Lower leg skin (tissue), 4 donors: Measurements from ENCODE around the gene COL5A3. TPM values are rescaled to one million over a fixed set of nuclear protein-coding genes. Genes with fewer than 3 reads are reported as not detected.
"Not testable (repeated sequence)": the region's sequence is repeated elsewhere in the genome, so short reads cannot be mapped to it uniquely, and the experiment has no call there.

Source experiments
- DNase-seq, 2 donors: peaks; one replicate each; pipeline ENCODE4 v3.0.0-alpha.2; 2019; ENCODE audit warnings: low spot score in 2 of 2
- H3K4me3 ChIP-seq: fragments of 200-600 bp; sonication (generic); 2 replicates; pipeline ENCODE4 v1.5.1; 2017; ENCODE audit warnings: mild to moderate bottlenecking, low read depth; ENCODE audit not compliant: poor library complexity, severe bottlenecking
- CTCF ChIP-seq, 3 donors: fragments of 450-650 bp; IDR thresholded peaks; one replicate each; pipeline ENCODE4 v1.5.1; 2016; ENCODE audit warnings: antibody characterized with exemption in 3 of 3, mild to moderate bottlenecking in 3 of 3, moderate library complexity in 2 of 3
- POLR2A ChIP-seq, 2 donors: fragments of 450-650 bp; IDR thresholded peaks; one replicate each; pipeline ENCODE4 v1.6.1; 2016 to 2017; ENCODE audit warnings: antibody characterized with exemption in 2 of 2, mild to moderate bottlenecking in 1 of 2, moderate library complexity in 1 of 2
- WGBS, 2 donors: methylation state at CpG; one replicate each; pipeline ENCODE4 v1.1.5; 2018; 5-methylcytosine and 5-hydroxymethylcytosine counted together
- intact Hi-C: fragments of 100-400 bp; cut with DNase I; formaldehyde crosslinking; loops from one replicate; pipeline ENCODE4 v1.15.0; 2023; ENCODE audit warnings: low total_unique reads
- total RNA-seq, 4 donors: library from RNA; depleted of rRNA; stranded (reverse); fragments of >200 nt; gene quantifications; one replicate each; pipeline ENCODE4 v1.1.0, GENCODE V29; 2016

Gene COL5A3
- total RNA-seq, 4 donors from 2014 or later: 11.9 to 31.9 (median 20.7) TPM

- WGBS, 2 donors: 74 to 83% methylated on average over 5 of the region's 5 CpGs
- TF ChIP-seq POLR2A (IDR thresholded peaks at IDR 0.05) (no peak), CTCF (IDR thresholded peaks at IDR 0.05) (no peak)
- no peak overlapping the region for H3K4me3 ChIP-seq
- intact Hi-C loops: no loop called here
- no peak for DNase-seq
Observed at GRCh38 chr19:9952276-9952675, 58.0 kb downstream of the COL5A3 start.

- intact Hi-C loops: no loop called here
- TF ChIP-seq CTCF (IDR thresholded peaks at IDR 0.05) (no peak), POLR2A (IDR thresholded peaks at IDR 0.05) (no peak)
- WGBS, 2 donors: 77 to 82% methylated on average over 4 of the region's 4 CpGs
- no peak overlapping the region for H3K4me3 ChIP-seq
- DNase-seq: no peak
Observed at GRCh38 chr19:9947441-9947840, 62.9 kb downstream of the COL5A3 start.

GRCh38 chr19:9946528-9947125 is 63.7 kb downstream of the COL5A3 start:
- intact Hi-C loops: not testable (repeated sequence)
- WGBS, 2 donors: 68 to 79% methylated on average over 7 of the region's 7 CpGs

GRCh38 chr19:9945319-9945966 is 64.9 kb downstream of the COL5A3 start:
- no peak overlapping the region for H3K4me3 ChIP-seq
- WGBS, 2 donors: 12 to 14% methylated on average over 18 of the region's 18 CpGs

More at GRCh38 chr19:9946528-9947125, 63.7 kb downstream of the COL5A3 start:
- DNase-seq, H3K4me3 ChIP-seq: not testable (repeated sequence)

GRCh38 chr19:9943744-9944143 is 66.6 kb downstream of the COL5A3 start:
- intact Hi-C loops: no loop called here
- H3K4me3 ChIP-seq: no peak overlapping the region
- DNase-seq: no peak
- TF ChIP-seq CTCF (IDR thresholded peaks at IDR 0.05) (no peak), POLR2A (IDR thresholded peaks at IDR 0.05) (no peak)
- 90 to 91% methylated on average over 6 of the region's 6 CpGs for WGBS, 2 donors

More at GRCh38 chr19:9945319-9945966, 64.9 kb downstream of the COL5A3 start:
- TF ChIP-seq POLR2A (IDR thresholded peaks at IDR 0.05): no peak
- TF ChIP-seq CTCF (IDR thresholded peaks at IDR 0.05): no peak
- intact Hi-C loops: no loop called here
- DNase-seq: peak; percentile 89 to 98

- intact Hi-C loops: no loop called here
- no peak for DNase-seq
- no peak overlapping the region for H3K4me3 ChIP-seq
- TF ChIP-seq POLR2A (IDR thresholded peaks at IDR 0.05) (no peak), CTCF (IDR thresholded peaks at IDR 0.05) (no peak)
- WGBS, 2 donors: 23 to 32% methylated on average over 1 of the region's 1 CpG
Observed at GRCh38 chr19:9941671-9942070, 68.6 kb downstream of the COL5A3 start.
